ENCODE results near the gene CCPG1. TPM values are rescaled to one million over a fixed set of nuclear protein-coding genes. Genes with fewer than 3 reads are reported as not detected.

Gene CCPG1
- polyA plus RNA-seq, 1 experiment = 43.7 TPM

DNA sequence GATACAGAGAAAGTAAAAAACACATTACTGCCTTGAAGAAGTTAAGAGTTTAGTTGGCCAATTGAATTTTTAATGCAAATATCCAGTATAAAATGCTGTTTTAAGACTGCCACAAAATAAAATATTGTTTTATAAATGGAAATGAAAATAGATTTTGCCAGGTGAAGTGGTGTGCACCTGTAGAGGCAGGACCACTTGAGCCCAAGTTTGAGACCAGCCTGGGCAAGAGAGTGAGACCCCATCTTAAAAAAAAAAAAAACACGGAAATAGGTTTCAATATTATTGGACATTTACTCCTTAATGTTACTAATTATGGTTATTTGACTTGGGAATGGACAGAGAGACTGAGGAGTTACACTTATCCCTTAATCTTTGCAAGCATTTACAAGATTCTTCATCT lies 87.2 kb downstream of the CCPG1 start:
- Histone ChIP-seq H3K27me3 (ENCODE audit: control insufficient read depth, insufficient read depth, low read length) (no peaks in the 10 kb centered on the region), H3K27ac (ENCODE audit: low read depth, low read length) (no peak overlapping the region), H3K9me3 (ENCODE audit: control insufficient read depth, insufficient read depth, low read length) (no peaks in the 10 kb centered on the region; the same call in 1 of the 2 replicates), H3K4me3 (ENCODE audit: low read depth, low read length) (no peak overlapping the region)
- ChIA-PET CTCF (no interaction called here), POLR2A (no interaction called here)
- DNase-seq (ENCODE audit: low read depth, low spot score) = no peak
- TF ChIP-seq, protein P1, sequence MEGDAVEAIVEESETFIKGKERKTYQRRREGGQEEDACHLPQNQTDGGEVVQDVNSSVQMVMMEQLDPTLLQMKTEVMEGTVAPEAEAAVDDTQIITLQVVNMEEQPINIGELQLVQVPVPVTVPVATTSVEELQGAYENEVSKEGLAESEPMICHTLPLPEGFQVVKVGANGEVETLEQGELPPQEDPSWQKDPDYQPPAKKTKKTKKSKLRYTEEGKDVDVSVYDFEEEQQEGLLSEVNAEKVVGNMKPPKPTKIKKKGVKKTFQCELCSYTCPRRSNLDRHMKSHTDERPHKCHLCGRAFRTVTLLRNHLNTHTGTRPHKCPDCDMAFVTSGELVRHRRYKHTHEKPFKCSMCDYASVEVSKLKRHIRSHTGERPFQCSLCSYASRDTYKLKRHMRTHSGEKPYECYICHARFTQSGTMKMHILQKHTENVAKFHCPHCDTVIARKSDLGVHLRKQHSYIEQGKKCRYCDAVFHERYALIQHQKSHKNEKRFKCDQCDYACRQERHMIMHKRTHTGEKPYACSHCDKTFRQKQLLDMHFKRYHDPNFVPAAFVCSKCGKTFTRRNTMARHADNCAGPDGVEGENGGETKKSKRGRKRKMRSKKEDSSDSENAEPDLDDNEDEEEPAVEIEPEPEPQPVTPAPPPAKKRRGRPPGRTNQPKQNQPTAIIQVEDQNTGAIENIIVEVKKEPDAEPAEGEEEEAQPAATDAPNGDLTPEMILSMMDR (IDR thresholded peaks at IDR 0.05; ENCODE audit: low read depth, low read length) = no peak

DNA sequence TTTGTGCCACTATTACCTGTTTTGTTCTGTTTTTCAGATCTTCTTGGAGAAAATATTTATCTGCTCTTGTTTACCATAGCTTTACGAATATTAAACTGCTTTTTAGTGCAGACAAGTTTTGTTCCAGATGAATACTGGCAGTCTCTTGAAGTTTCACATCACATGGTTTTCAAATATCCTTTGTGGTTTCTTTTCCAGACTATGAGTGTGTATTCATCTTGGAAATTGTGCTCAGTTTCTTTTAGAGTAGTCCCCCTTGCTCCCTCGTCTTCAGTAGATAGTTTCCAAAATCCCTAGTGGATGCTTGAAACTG lies 88.0 kb downstream of the CCPG1 start:
- POLR2A ChIA-PET = no interaction called here
- Histone ChIP-seq H3K9me3 (ENCODE audit: control insufficient read depth, insufficient read depth, low read length) (no peaks in the 10 kb centered on the region; the same call in 1 of the 2 replicates), H3K27me3 (ENCODE audit: control insufficient read depth, insufficient read depth, low read length) (no peaks in the 10 kb centered on the region), H3K4me3 (ENCODE audit: low read depth, low read length) (peak overlapping the region; percentile 92), H3K27ac (ENCODE audit: low read depth, low read length) (no peak overlapping the region)
- TF ChIP-seq, protein P1 (IDR thresholded peaks at IDR 0.05; ENCODE audit: low read depth, low read length) = no peak
- DNase-seq (ENCODE audit: low read depth, low spot score) = no peak
- CTCF ChIA-PET = interaction anchor here (1.7 to 2.2 kb wide), 2 partner anchors 27 to 119 kb away, joined by 5 to 15 read pairs; no protein-coding TSS in a partner anchor

DNA sequence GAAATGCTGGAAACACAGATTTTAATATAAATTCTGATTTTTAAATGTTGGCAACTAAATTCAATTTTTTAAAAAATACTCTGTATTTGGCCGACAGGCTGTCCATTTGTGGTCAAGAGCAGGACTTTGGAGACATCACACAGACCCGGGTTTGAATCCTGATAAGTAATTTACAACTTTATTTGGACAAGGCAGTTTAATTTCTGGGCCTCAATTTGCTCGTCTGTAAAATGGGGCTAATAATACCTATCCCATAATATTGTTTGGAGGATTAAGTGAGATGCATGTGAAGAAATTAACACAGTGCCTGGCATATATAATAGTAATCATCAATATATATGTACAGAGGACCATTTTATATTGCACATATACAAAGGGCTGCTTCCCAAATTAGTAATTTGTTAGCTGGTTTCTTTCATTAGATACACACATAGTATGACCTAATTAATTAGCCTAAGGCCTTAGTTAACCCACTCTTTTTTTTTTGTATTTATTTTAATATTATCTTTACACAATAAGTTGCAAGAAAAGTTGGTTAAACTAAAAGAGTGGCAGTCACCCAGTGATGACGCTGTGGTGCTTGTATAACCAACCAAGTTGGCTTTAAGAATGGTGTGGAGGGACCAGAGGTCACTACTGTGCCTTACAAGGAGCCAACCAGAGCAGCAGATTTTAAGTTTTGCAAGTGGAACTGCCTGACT lies 88.5 kb downstream of the CCPG1 start:
- H3K9me3 ChIP-seq (ENCODE audit: control insufficient read depth, insufficient read depth, low read length) = no peaks in the 10 kb centered on the region; the same call in 1 of the 2 replicates
- H3K27ac ChIP-seq (ENCODE audit: low read depth, low read length) = peak overlapping the region; percentile 91
- H3K4me3 ChIP-seq (ENCODE audit: low read depth, low read length) = peak overlapping the region; percentile 92
- H3K27me3 ChIP-seq (ENCODE audit: control insufficient read depth, insufficient read depth, low read length) = no peaks in the 10 kb centered on the region
- CTCF ChIA-PET = interaction anchor here (0.6 to 2.7 kb wide), 7 partner anchors 27 to 120 kb away, joined by 3 to 15 read pairs (median 6); no protein-coding TSS in a partner anchor
- POLR2A ChIA-PET = interaction anchor here (0.8 to 1.7 kb wide), 7 partner anchors 8 to 123 kb away, joined by 3 to 9 read pairs (median 5); partner anchors contain the start of genes CCPG1, PIERCE2 and RSL24D1
- DNase-seq (ENCODE audit: low read depth, low spot score) = no peak
- TF ChIP-seq, protein P1 (IDR thresholded peaks at IDR 0.05; ENCODE audit: low read depth, low read length) = no peak

DNA sequence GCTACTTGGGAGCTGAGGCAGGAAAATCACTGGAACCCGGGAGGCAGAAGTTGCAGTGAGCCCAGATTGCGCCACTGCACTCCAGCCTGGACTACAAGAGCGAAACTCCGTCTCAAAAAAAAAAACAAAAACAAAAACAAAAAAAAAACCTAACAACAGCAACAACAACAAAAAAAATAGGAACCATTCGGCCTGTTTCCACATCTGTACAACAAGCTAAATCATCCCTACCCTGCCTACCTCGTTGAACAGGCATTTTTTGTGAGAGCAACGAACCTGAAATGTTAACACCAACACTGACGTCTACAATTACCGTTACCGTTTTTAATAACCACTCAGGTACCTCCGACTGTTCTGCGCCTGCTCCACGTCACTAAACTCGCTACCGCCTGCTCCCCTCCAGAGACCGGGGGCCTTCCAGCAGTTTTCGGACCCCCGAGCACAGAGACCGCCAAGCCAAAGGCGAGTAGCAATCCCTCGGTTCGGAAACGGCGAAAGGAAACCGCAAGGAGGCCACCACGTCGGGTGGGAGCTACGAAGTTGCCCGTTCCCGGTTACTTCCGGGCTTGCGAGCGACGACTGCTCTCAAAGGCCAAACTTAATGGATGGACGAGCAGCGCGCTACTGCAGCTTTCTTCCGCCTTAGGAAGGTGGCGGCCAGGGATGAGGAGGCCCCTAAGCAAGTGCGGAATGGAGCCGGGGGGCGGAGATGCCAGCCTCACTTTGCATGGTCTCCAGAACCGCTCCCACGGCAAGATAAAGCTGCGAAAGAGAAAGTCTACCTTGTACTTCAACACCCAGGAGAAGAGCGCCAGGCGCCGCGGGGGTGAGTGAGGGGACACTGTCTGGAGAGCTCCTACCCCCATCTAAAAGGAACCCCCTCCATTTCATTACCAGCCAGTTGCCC lies 89.3 kb downstream of the CCPG1 start, which contains the start of the genes PIGB and PIGBOS1:
TSS of gene PIGB (plus strand) at position 635 of the 907 bp plus-strand sequence. CDS start at position 664, 29 bp downstream.
TSS of gene PIGBOS1 (minus strand) at position 536 of the 907 bp plus-strand sequence. CDS start 1,331 bp downstream, outside the sequence.
- POLR2A ChIA-PET = interaction anchor here (0.8 to 1.7 kb wide), 7 partner anchors 9 to 122 kb away, joined by 3 to 9 read pairs (median 5); partner anchors contain the start of genes CCPG1, PIERCE2 and RSL24D1
- Histone ChIP-seq H3K4me3 (ENCODE audit: low read depth, low read length) (peak within 1 kb of the TSS; percentile 92), H3K9me3 (ENCODE audit: control insufficient read depth, insufficient read depth, low read length) (no peaks in the 10 kb centered on the region; the same call in 1 of the 2 replicates), H3K27me3 (ENCODE audit: control insufficient read depth, insufficient read depth, low read length) (no peaks in the 10 kb centered on the region), H3K27ac (ENCODE audit: low read depth, low read length) (peak within 1 kb of the TSS; percentile 91)
- peak; percentile 70 for DNase-seq (ENCODE audit: low read depth, low spot score)
- TF ChIP-seq, protein P1 (IDR thresholded peaks at IDR 0.05; ENCODE audit: low read depth, low read length) = peak; percentile 23; the same call in 1 of the 2 replicates
- CTCF ChIA-PET = interaction anchor here (0.6 to 2.7 kb wide), 7 partner anchors 26 to 121 kb away, joined by 3 to 15 read pairs (median 6); no protein-coding TSS in a partner anchor

Other genes with a start within 250 kb of the CCPG1 start
- 84.6 and 119 TPM in 2 replicates for gene RSL24D1, start 211.4 kb downstream of the CCPG1 start, polyA plus RNA-seq (2011; rRNA removed)
- gene RAB27A, start 118.5 kb downstream of the CCPG1 start, polyA plus RNA-seq (2011; rRNA removed) = 26.2 and 34.8 TPM in 2 replicates
- 15.0 and 19.7 TPM in 2 replicates for gene PIGBOS1, start 89.2 kb downstream of the CCPG1 start, polyA plus RNA-seq (2011; rRNA removed)
- 17.5 and 19.6 TPM in 2 replicates for gene PIGB, start 89.1 kb downstream of the CCPG1 start, polyA plus RNA-seq (2011; rRNA removed)
- 2.1 and 3.0 TPM in 2 replicates for gene PIERCE2, start 136 bp upstream of the CCPG1 start, polyA plus RNA-seq (2011; rRNA removed)
- gene DNAAF4, start 99.9 kb upstream of the CCPG1 start, polyA plus RNA-seq (2011; rRNA removed) = 0.77 and 1.5 TPM in 2 replicates
- gene PYGO1, start 180.0 kb upstream of the CCPG1 start, polyA plus RNA-seq (2011; rRNA removed) = 7.7 and 10.7 TPM in 2 replicates

Data from AG04450 (cell line).